Measurements from ENCODE around the gene MMP23B.
"Not testable (repeated sequence)": the region's sequence is repeated elsewhere in the genome, so short reads cannot be mapped to it uniquely, and the experiment has no call there.

Gene MMP23B

GRCh38 chr1:1631782-1632420 is at the start of gene MMP23B:
TSS of gene MMP23B (plus strand) at chr1:1632173. CDS start at chr1:1632219, 46 bp downstream.
- DNase-seq = no peak

- DNase-seq = no peak
These were observed 49.2 kb upstream of the MMP23B start for GRCh38 chr1:1582585-1583346.

DNA sequence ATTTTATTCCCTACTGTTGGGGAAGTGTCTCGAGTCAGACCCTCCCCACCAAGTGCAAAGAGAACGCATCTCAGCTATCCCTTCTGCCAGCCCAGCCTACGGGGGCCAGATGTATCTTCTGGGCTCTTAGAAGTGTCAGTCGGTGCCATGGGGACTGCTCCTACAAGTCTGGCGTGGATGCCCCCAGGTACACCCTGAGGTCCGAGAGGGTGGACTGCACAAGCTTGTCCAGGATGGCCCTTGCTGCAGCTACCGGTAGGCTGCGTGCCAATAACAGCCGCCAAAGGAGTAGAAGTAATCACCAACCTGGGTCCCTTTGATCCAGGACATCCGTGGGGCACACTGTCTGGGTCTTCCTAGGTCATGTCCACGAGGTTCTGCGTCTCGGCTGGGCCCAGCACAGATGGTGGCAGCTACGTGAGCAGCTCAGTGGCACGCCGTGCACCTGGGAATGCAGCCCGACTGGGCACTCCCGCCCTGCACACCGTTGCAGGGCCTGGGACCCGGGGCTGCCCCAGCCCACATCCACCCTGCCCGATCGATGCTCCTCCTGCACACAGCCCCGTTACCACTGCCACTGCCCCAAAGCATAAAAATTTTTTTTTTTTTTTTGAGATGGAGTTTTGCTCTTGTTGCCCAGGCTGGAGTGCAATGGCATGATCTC is 48.5 kb upstream of the MMP23B start:
- DNase-seq = no peak

- DNase-seq = no peak
These were observed 40.5 kb upstream of the MMP23B start for GRCh38 chr1:1591452-1591851.

GRCh38 chr1:1593834-1594601 is 38.0 kb upstream of the MMP23B start:
- no peak for DNase-seq

GRCh38 chr1:1594602-1595260 is 37.2 kb upstream of the MMP23B start:
- DNase-seq = no peak

DNA sequence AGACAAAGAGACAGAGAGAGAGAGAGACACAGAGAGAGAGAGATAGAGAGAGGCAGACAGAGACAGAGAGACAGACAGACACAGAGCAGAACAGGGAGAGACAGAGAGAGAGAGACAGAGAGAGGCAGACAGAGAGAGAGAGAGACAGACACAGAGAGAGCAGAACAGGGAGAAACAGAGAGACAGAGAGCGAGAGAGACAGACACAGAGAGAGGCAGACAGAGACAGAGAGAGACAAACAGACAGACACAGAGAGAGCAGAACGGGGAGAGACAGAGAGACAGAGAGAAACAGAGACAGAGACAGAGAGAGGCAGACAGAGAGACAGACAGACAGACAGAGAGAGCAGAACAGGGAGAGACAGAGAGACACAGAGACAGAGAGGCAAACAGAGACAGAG is 36.6 kb upstream of the MMP23B start:
- DNase-seq = not testable (repeated sequence)

GRCh38 chr1:1596493-1597274 is 35.3 kb upstream of the MMP23B start:
- no peak for DNase-seq

DNA sequence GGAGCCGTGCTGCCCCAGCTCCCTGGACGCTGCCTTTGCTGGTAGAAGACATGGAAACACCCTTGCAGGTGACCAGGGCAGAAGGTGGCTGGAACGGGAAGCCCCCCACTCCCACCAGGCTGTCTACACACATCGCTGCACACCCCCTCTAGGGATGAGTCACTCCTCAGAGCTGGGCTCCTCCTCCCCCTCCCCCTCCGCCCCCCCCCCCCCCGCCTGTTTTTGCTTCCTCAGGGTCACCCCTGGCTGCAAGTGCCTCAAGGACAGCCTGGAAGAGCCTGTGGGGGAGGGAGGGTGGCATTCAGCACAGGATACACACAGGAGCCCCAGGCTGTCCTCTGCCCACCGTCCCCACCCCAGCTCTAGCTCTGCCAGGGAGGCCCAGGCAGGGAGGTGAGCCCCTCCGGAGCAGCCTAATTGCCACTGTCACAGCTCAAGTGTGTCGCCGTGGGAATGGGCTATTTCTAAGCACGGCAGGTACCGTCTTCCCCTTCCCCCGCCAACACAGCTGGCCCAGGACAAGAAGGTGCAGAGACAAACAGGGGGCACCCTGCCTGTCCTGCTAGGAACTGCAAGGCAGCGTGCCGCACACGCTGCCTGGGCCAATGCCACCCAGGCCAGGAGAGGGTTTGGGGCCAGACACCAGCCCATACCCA is 34.6 kb upstream of the MMP23B start:
- DNase-seq = no peak

DNA sequence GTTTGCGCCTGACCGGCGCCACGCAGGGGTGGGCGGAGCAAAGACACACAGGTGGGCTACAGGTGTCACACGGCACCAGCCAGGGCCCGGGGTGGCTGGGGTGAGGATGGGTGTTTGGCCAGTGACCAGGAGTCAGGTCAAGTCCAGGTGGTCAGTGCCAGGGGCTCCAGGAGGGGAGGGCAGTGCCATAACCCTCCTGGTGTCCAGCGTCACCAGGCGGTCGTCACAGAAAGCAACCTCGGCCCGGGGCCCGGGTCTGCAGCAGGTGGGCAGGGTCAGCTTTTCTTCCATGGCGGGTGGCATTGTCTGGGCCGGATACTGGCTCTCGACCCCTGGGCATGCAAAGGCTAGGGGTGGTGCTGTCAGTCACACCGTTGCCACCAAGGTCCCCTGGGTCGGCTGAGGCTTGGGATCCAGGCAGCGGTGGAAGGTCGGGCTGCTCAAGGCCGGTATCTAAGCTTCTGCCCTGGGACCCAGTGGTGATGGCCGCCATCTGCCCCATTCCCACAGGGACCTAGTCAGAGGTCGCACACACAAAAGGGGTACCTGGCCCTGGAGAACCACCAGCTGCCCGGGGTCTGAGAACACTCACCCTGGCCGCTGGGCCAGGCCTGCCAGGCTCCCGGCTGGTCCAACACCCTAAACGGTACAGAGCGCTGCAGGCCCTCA is 33.8 kb upstream of the MMP23B start:
- no peak for DNase-seq

- DNase-seq = no peak
These were observed 33.3 kb upstream of the MMP23B start for GRCh38 chr1:1598720-1599029.

DNA sequence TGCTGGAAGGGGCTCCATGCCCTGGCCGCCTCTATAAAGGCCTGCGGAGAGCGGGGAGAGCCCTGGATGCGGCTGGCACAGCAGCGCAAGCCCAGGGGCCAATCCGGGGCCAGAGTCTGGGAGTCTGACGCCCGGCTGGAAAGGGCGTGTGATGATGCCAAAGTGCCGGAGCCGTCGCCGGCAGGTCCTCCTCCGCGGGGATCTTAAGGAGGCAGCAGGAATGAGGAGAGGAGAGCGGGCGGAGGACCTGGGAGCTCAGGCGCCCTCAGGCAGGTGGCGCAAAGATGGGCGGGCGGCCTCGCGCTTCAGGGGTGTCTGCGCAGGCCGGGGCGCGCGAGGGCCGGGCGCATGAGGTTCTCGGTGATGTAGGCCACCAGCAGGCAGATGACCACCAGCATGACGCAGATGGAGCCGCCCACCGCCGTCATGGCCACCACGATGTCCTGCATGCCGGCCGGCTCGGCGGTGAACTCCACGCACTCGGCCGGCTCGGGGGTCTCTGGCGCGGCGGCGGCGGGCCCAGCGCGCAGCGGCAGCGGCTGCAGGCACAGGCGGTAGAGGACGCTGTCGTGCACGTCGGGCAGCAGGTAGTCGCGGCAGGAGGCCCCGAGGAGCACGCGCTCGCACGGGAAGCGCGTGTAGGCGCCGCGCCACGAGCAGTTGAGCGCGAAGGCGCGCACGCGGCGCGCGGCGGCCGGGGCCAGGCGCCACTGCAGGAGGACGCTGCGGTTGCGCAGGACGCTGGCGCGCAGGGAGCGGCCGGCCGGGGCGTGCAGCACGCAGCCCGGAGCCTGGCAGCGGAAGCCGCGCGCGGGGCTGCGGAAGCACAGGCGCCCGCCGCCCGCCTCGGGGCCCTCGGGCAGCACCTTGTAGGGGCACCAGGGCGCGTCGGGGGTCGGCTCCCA is 32.7 kb upstream of the MMP23B start:
- DNase-seq = no peak

DNA sequence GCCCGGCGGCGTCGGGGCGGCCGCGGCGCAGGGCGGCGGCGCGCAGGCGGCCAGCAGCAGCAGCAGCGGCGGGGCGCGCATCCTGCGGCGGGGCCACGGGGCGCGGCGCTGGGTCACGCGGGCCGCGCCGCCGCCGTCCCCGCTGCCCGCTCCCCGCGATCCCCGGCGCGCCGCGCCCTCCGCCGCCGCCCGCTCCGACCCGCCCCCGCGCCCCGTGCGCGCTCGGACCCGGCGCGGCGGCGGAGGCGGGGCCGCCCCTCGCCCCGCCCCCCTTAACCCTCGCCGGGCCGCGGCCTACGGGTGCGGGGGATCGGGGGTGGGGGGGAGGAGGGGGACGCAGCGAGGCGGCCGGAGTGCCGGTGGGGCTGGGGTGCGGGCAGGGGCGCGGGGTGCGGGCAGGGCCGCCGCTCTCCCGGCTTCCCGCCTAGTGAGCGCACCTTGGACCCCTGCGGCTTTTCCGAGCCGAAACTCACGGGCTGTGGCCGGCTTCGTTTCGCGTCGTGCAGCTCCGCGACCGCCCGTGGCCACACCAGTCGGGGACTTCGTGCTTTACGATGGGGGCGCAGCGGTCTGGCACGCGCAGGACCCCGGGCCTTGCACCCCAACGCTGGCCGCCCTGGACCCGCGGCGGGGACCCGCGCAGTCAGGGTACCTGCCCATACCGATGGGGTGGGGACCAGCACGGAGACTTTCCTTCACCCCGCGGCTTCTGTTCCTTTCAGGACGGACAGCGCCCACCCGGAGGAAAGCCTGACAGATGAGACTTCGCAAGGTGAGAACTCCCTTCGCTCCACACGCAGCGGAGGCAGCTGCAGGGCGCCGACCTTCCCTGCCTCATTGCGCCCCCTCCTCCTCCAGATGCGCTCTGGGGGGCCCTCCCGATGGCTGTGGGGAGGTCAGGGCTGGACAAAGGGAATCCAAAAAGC is 31.8 kb upstream of the MMP23B start, which contains the start of gene FNDC10:
Gene FNDC10, minus strand, starts transcription at position 201 of the 926 bp plus-strand sequence. Its CDS starts 120 bp downstream, at position 81.
- DNase-seq = no peak

DNA sequence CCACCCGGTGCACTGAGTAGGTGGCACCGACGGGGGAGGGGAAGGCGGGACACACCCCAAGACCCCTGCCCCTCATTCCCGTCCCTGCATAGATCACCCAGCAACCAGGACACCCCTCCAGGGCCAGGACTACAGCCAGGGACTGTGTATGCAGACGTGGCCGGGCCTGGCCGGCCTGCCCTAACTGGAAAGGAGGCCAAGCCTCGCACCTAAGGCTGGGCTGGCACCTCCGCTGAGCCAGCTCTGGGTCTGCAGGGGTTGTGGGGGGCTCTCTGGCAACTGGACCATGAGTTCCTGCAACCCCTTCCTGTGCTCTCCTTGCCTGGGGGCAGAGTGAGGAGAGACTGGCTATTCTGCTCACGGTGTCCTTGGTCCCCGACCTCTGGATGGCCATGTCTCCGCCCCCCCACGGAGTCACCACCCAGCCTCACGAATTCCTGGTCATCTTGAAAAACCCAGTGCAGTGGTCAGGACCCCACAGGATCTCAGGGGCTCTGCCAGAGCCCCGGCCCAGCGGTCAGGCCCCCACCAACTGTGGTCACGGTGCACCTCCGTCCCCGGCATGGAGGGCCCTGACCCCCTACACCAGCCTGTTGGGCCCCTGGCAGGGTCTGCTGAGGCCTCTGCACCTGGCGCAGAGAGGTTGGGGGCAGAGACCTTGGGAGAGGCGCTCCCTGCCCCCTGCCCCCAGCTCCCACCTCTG is 31.0 kb upstream of the MMP23B start:
- DNase-seq = no peak

GRCh38 chr1:1601564-1602303 is 30.2 kb upstream of the MMP23B start:
- no peak for DNase-seq

DNA sequence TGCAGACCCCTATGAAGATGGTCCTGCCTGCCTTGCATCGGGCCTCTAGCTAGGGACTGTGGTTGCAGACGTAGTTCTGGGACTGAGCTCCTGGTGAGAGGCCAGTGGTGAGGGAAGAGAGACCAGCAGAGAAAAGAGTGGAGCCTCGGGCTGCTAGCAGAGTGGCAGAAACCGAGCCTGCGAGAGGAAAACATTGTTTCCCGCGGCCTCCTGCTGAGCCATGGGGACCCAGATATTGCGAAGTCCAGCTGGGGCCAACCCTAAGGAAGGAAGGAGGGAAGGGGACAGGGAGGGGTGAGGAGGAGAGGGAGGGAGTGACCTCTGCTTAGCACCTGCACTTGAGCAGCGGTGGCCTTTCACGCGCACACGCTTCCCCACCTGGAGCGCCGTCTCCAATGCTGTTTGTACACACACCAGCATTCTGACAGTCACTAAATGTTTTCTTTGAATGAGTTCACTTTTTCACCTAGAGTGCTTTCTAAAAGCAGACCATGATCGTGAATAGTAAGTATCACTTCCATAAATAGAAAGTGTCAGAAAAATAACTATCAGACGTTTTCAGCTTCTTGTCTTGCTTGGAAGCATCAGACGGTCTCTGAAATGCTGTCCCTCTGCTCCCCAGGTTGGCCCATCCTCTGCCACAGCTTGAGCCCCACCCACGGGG is 29.5 kb upstream of the MMP23B start:
- no peak for DNase-seq

All from stimulated activated CD4-positive, alpha-beta T cell treated with anti-CD3 and anti-CD28 coated beads, Interleukin-4, amount 100 ng/mL, for 24 hours (primary cell).